ENCODE data around the gene FBN2.

Gene FBN2

DNA sequence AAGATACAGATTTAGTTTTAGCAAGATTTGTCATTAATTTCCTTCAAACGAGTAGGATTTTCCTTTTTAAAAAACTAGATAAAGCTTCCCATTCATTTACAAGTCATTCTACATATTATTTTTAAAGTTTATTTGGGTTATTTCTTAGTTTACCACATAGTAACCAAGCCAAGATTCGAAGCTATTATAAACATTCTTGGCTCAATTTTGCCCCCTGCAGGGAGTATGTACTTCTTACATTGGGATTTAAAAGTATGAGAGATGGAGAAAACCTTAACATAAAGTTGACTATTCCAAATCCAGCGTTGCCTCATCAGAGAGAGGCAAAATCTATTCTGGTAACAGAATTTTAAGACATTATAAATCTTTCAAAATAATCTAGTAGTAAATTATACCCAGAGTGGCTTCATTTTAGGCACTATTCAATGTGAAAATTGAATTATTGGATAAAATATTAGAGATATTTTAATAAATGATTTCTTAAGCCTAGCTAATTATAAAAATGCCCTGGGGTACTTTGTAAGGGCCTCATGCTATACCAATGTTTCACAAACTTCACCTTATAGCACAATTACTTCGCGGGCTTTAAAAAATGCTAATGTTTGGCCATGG is 39.1 kb downstream of the FBN2 start:
- Mint-ChIP-seq H3K9me3 (peaks cover 59% of the 10 kb centered on the region), H3K27ac (no peak overlapping the region)
- DNase-seq: no peak

GRCh38 chr5:128494516-128494915 is 43.5 kb downstream of the FBN2 start:
- TF ChIP-seq CTCF (IDR thresholded peaks at IDR 0.05): no peak
- Mint-ChIP-seq H3K4me1 (peaks cover 15% of the 10 kb centered on the region), H3K4me3 (no peak overlapping the region), H3K36me3 (ENCODE audit: low read depth) (peaks cover 90% of the 10 kb centered on the region), H3K27ac (peak overlapping the region; percentile 17), H3K27me3 (ENCODE audit: low read depth, poor library complexity) (no peaks in the 10 kb centered on the region), H3K9me3 (peaks cover 29% of the 10 kb centered on the region)
- DNase-seq: no peak

More for the DNA sequence above, 39.1 kb downstream of the FBN2 start:
- Mint-ChIP-seq H3K4me1 (peaks cover 9% of the 10 kb centered on the region), H3K4me3 (no peak overlapping the region), H3K36me3 (ENCODE audit: low read depth) (peaks cover 98% of the 10 kb centered on the region), H3K27me3 (ENCODE audit: low read depth, poor library complexity) (no peaks in the 10 kb centered on the region)
- TF ChIP-seq CTCF (IDR thresholded peaks at IDR 0.05): peak; percentile 21

GRCh38 chr5:128493657-128494329 is 44.3 kb downstream of the FBN2 start:
- Mint-ChIP-seq H3K9me3 (peaks cover 29% of the 10 kb centered on the region), H3K27me3 (ENCODE audit: low read depth, poor library complexity) (no peaks in the 10 kb centered on the region), H3K4me3 (no peak overlapping the region), H3K27ac (peak overlapping the region; percentile 17), H3K4me1 (peaks cover 15% of the 10 kb centered on the region), H3K36me3 (ENCODE audit: low read depth) (peaks cover 91% of the 10 kb centered on the region)
- no peak for DNase-seq
- no peak for TF ChIP-seq CTCF (IDR thresholded peaks at IDR 0.05)

DNA sequence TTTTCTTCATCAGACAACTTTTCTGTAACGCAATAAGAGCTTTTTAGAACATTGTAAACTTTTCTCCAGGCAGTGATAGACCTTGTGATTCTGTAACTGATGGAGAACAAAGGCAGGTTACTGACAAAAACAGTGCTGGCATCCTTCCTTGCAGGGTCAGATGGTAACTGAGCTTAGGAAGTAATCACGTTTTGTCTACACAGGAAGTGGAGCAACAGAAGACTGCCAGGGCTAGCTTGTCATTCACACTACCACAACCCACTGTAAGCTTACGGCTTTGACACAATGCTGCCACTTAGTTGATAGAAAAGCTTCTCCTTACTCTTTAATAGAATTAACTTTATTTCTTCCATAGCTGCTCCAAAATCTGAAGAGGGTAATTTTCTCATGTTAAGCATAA is 46.8 kb downstream of the FBN2 start:
- Mint-ChIP-seq H3K9me3 (peaks cover 21% of the 10 kb centered on the region), H3K4me1 (peaks cover 15% of the 10 kb centered on the region), H3K27me3 (ENCODE audit: low read depth, poor library complexity) (no peaks in the 10 kb centered on the region), H3K36me3 (ENCODE audit: low read depth) (peaks cover 90% of the 10 kb centered on the region), H3K4me3 (no peak overlapping the region), H3K27ac (peak overlapping the region; percentile 76)
- no peak for DNase-seq
- TF ChIP-seq CTCF (IDR thresholded peaks at IDR 0.05): no peak

GRCh38 chr5:128490761-128491160 is 47.3 kb downstream of the FBN2 start:
- H3K36me3 Mint-ChIP-seq (ENCODE audit: low read depth): peaks cover 90% of the 10 kb centered on the region
- no peak overlapping the region for H3K4me3 Mint-ChIP-seq
- H3K4me1 Mint-ChIP-seq: peaks cover 15% of the 10 kb centered on the region
- no peak for DNase-seq
- H3K9me3 Mint-ChIP-seq: peaks cover 16% of the 10 kb centered on the region
- H3K27ac Mint-ChIP-seq: no peak overlapping the region
- no peak for TF ChIP-seq CTCF (IDR thresholded peaks at IDR 0.05)
- no peaks in the 10 kb centered on the region for H3K27me3 Mint-ChIP-seq (ENCODE audit: low read depth, poor library complexity)

DNA sequence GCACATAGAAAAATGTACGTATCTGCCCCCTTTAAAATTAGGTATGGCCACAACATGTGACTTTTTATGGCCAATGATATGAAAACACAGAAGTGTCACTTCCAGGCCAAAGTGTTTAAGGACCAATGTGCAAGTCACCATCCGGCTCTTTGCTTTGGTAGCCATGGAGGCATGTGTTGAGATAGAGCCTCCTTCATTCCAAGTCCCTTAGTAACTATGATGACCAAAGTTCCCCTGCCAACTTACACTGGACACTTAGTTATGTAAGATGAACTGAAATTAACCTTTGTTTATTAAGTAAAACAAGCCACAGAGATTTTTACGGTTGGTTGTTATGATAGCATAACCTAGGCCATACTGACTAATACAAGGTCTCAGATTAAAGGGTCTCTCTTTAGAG is 51.0 kb downstream of the FBN2 start:
- peaks cover 80% of the 10 kb centered on the region for H3K36me3 Mint-ChIP-seq (ENCODE audit: low read depth)
- H3K4me3 Mint-ChIP-seq: no peak overlapping the region
- H3K27ac Mint-ChIP-seq: no peak overlapping the region
- H3K9me3 Mint-ChIP-seq: peaks cover 3% of the 10 kb centered on the region
- DNase-seq: no peak
- TF ChIP-seq CTCF (IDR thresholded peaks at IDR 0.05): no peak
- H3K4me1 Mint-ChIP-seq: peaks cover 6% of the 10 kb centered on the region
- peaks cover 3% of the 10 kb centered on the region for H3K27me3 Mint-ChIP-seq (ENCODE audit: low read depth, poor library complexity)

Measured in nephron progenitor cell (in vitro differentiated cells).